GM12878 (cell line): ENCODE data around the gene UBE2E2. TPM values are rescaled to one million over a fixed set of nuclear protein-coding genes. Genes with fewer than 3 reads are reported as not detected.

Experiments used
- ATAC-seq: fragments of 200-7000 bp; cut with Tn5 transposase; 3 replicates; pipeline ENCODE4 v1.9.1; 2020; ENCODE audit warnings: mild to moderate bottlenecking, moderate library complexity
- BruUV-seq: library from RNA; stranded (reverse); fragments of 400-500 nt; replicated peaks from 2 replicates; lab custom pipeline; 2021; lab: Mats Ljungman, UMichigan
- CTCF ChIA-PET: fragments of 300-600 bp; sonication (Branson Sonifier 250); formaldehyde crosslinking; extraction: SDS; loops from one replicate; lab custom pipeline; 2021; ENCODE audit warnings: inconsistent platforms; lab: Yijun Ruan, JAX
- POLR2A ChIA-PET: fragments of 350-600 bp; formaldehyde crosslinking; extraction: SDS; loops from one replicate; lab custom pipeline; 2021; ENCODE audit warnings: inconsistent platforms; lab: Charles Lee
- RAD21 ChIA-PET: fragments of 300-600 bp; sonication (Branson Sonifier 250); formaldehyde crosslinking; loops from one replicate; lab custom pipeline; 2023; ENCODE audit warnings: antibody characterized with exemption; ENCODE audit not compliant: unreplicated experiment; lab: Charles Lee
- SMC1A ChIA-PET: fragments of 300-600 bp; sonication (Branson Sonifier 250); formaldehyde crosslinking; loops from one replicate; lab custom pipeline; 2023; ENCODE audit not compliant: unreplicated experiment, uncharacterized antibody; lab: Charles Lee
- DNase-seq: peaks from one replicate; pipeline ENCODE4 v3.0.0-alpha.2; 2011; ENCODE audit warnings: low read depth, low spot score
- FAIRE-seq: peaks from 3 replicates; lab custom pipeline; 2011; peaks lifted over from hg19 to GRCh38; lab: Jason Lieb, UNC
- H2AFZ ChIP-seq: 2 replicates; pipeline ENCODE4 v1.6.0; 2011; ENCODE audit warnings: low read depth, low read length, control low read depth; ENCODE audit not compliant: control insufficient read depth
- H3K27ac ChIP-seq: 2 replicates; pipeline ENCODE4 v1.5.1; 2011; ENCODE audit warnings: control low read depth; ENCODE audit not compliant: control insufficient read depth, insufficient read depth
- H3K27me3 ChIP-seq, 2 experiments: replicated peaks in 1 of 2; 2 replicates each; pipeline versions ENCODE4 v1.6.0 to v1.6.1; 2011; ENCODE audit warnings: low read length in 1 of 2; ENCODE audit not compliant: control insufficient read depth in 2 of 2, insufficient read depth in 2 of 2
- H3K36me3 ChIP-seq, 2 experiments: 2 replicates each; pipeline ENCODE4 v1.5.1; 2011; ENCODE audit warnings: low read length in 1 of 2; ENCODE audit not compliant: control insufficient read depth in 2 of 2, insufficient read depth in 2 of 2
- H3K4me1 ChIP-seq: 2 replicates; pipeline ENCODE4 v1.6.1; 2011; ENCODE audit warnings: mild to moderate bottlenecking, low read length, moderate library complexity, mixed read lengths; ENCODE audit not compliant: control insufficient read depth, insufficient read depth
- H3K4me2 ChIP-seq: 2 replicates; pipeline ENCODE4 v1.6.0; 2011; ENCODE audit warnings: control low read depth; ENCODE audit not compliant: control insufficient read depth, insufficient read depth
- H3K4me3 ChIP-seq: fragments of 200-600 bp; sonication (generic); 2 replicates; pipeline ENCODE4 v1.5.1; 2016
- H3K79me2 ChIP-seq: 2 replicates; pipeline ENCODE4 v1.6.0; 2011; ENCODE audit warnings: low read length; ENCODE audit not compliant: control insufficient read depth, insufficient read depth
- H3K9ac ChIP-seq: 2 replicates; pipeline ENCODE4 v1.8.0; 2011; ENCODE audit warnings: low read length, control low read depth, mixed read lengths; ENCODE audit not compliant: control insufficient read depth, insufficient read depth
- H3K9me3 ChIP-seq: replicated peaks from 3 replicates; pipeline ENCODE4 v1.5.1; 2011; ENCODE audit warnings: mild to moderate bottlenecking, low read length; ENCODE audit not compliant: control insufficient read depth, insufficient read depth
- H4K20me1 ChIP-seq: 2 replicates; pipeline ENCODE4 v1.6.0; 2011; ENCODE audit not compliant: control insufficient read depth, insufficient read depth
- EP300 ChIP-seq, 2 experiments: fragments of 150-350 bp in 1 of 2; IDR thresholded peaks; 2 replicates each; pipeline ENCODE4 v1.6.1; 2011 to 2012; ENCODE audit warnings: low read depth in 2 of 2, low read length in 2 of 2, borderline replicate concordance in 1 of 2, improper control_type of control experiment in 1 of 2, inconsistent platforms in 1 of 2; ENCODE audit not compliant: control insufficient read depth in 1 of 2
- GATAD2B ChIP-seq: fragments of 450-650 bp; conservative IDR thresholded peaks from 2 replicates; pipeline ENCODE4 v1.6.1; 2017; ENCODE audit warnings: low read depth, mild to moderate bottlenecking, moderate library complexity
- JUNB ChIP-seq: IDR thresholded peaks from 2 replicates; pipeline ENCODE4 v1.6.1; 2016; ENCODE audit warnings: antibody characterized with exemption, mild to moderate bottlenecking
- KAT2A ChIP-seq: conservative IDR thresholded peaks from 2 replicates; pipeline ENCODE4 v1.6.1; 2011; ENCODE audit warnings: low read depth, low read length; ENCODE audit not compliant: control insufficient read depth
- MXI1 ChIP-seq: fragments of 150-350 bp; IDR thresholded peaks from 2 replicates; pipeline ENCODE4 v1.6.1; 2011; ENCODE audit warnings: low read depth, mild to moderate bottlenecking, inconsistent platforms, low read length, improper control_type of control experiment
- MYB ChIP-seq: fragments of 150-350 bp; IDR thresholded peaks from 2 replicates; pipeline ENCODE4 v1.6.1; 2014; ENCODE audit warnings: mild to moderate bottlenecking, low read depth, low read length, borderline replicate concordance
- NFIC ChIP-seq: IDR thresholded peaks from 2 replicates; pipeline ENCODE4 v1.6.1; 2012; ENCODE audit warnings: low read depth, mild to moderate bottlenecking, inconsistent platforms, low read length, moderate library complexity
- RUNX3 ChIP-seq: IDR thresholded peaks from 2 replicates; pipeline ENCODE4 v1.6.1; 2012; ENCODE audit warnings: low read length, inconsistent platforms
- SIN3A ChIP-seq: IDR thresholded peaks from 2 replicates; pipeline ENCODE4 v1.6.1; 2012; ENCODE audit warnings: low read depth, low read length, improper control_type of control experiment
- SP1 ChIP-seq: IDR thresholded peaks from one replicate; pipeline ENCODE4 v1.6.1; 2011; ENCODE audit warnings: low read depth, low read length
- SREBF2 ChIP-seq: IDR thresholded peaks from 2 replicates; pipeline ENCODE4 v1.6.1; 2012; ENCODE audit warnings: mild to moderate bottlenecking, low read length
- SUZ12 ChIP-seq: fragments of 200-600 bp; sonication (generic); IDR thresholded peaks from one replicate; pipeline ENCODE4 v1.6.1; 2018; ENCODE audit warnings: antibody characterized with exemption, mild to moderate bottlenecking; ENCODE audit not compliant: unreplicated experiment
- TBL1XR1 ChIP-seq: IDR thresholded peaks from 2 replicates; pipeline ENCODE4 v1.6.1; 2012; ENCODE audit warnings: low read depth, low read length, improper control_type of control experiment
- ZNF24 ChIP-seq: fragments of 450-650 bp; IDR thresholded peaks from 2 replicates; pipeline ENCODE4 v1.6.1; 2017; ENCODE audit warnings: antibody characterized with exemption, mild to moderate bottlenecking
- WGBS: methylation state at CpG from one replicate; pipeline ENCODE4 v1.1.6; 2016; ENCODE audit warnings: low lambda C conversion rate; ENCODE audit not compliant: insufficient replicate concordance, insufficient coverage; ENCODE audit errors: missing lambda C conversion rate; 5-methylcytosine and 5-hydroxymethylcytosine counted together
- in situ Hi-C: fragments of 300-500 bp; cut with MboI; formaldehyde crosslinking; loops from 9 replicates; pipeline ENCODE4 v1.14.3; 2018; ENCODE audit warnings: mixed read lengths
- intact Hi-C: fragments of 100-400 bp; cut with micrococcal nuclease; formaldehyde crosslinking; loops from one replicate; pipeline ENCODE4 v1.14.2; 2022; ENCODE audit not compliant: unreplicated experiment
- polyA plus RNA-seq, 11 experiments: library from polyadenylated mRNA; depleted of rRNA in 4 of 11; unstranded in 6 of 11; stranded (reverse) in 5 of 11; fragments of >200 nt; fragmentation: Nextera tagmentation in 4 of 11; fragmentation: Illumina TruSeq in 1 of 11; extraction: Ambion mirVana in 4 of 11; extraction: Trizol in 1 of 11; gene quantifications; 1 replicate in 1 of 11; 2 replicates in 10 of 11; pipeline versions ENCODE4 v1.2.1 to v1.2.3, GENCODE V29; 2011 to 2016; ENCODE audit warnings: inconsistent platforms in 2 of 11, missing spikeins in 2 of 11, low read depth in 1 of 11
- total RNA-seq, 4 experiments: library from RNA; depleted of rRNA in 3 of 4; stranded (reverse); fragments of >200 nt in 3 of 4; fragmentation: Illumina TruSeq in 1 of 4; extraction: Trizol in 1 of 4; gene quantifications; 2 replicates each; pipeline versions ENCODE4 v1.2.1 to v1.2.3, GENCODE V29; 2013 to 2021
- TF ChIP-seq, protein P1 (sequence below): fragments of 450-650 bp; IDR thresholded peaks from 2 replicates; pipeline ENCODE4 v1.6.1; 2017; ENCODE audit warnings: mild to moderate bottlenecking, low read depth, inconsistent platforms; ENCODE audit not compliant: poor library complexity, severe bottlenecking
- TF ChIP-seq, protein P2 (sequence below): IDR thresholded peaks from 2 replicates; pipeline ENCODE4 v1.6.1; 2012; ENCODE audit warnings: low read depth, low read length, improper control_type of control experiment

UBE2E2 gene
- total and polyA plus RNA-seq, 10 of the 15 experiments (the other 5 are each of a cell fraction or from before 2014, with no cell fraction given) = 8.7 to 71.0 (median 36.4) TPM

DNA sequence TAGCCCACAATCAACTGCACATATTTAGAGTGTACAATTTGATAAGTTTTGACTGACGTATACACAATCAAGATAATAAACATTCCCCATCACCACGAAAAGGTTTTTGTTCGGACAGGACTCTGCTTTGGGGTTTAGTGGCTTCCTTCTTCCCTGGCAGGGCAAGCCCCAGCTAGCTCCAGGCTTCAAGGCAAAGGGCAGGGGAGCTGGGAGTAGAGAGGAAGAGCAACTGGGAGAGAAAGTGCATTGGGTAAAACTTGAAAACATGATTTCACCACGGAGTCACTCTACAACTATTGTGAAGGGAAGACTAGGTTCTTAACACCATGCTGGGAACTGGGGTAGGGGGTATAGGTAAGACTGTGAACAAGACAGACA lies 417.5 kb downstream of the UBE2E2 start:
- TF ChIP-seq EP300 (IDR thresholded peaks at IDR 0.05; ENCODE audit: borderline replicate concordance in 1 of 2, control insufficient read depth in 1 of 2, low read depth in 2 of 2, low read length in 2 of 2) (no peak), GATAD2B (no peak), MXI1 (no peak), KAT2A (no peak), SP1 (no peak), ZNF24 (no peak)
- TF ChIP-seq, all 136 proteins: peak for 0
- no peaks in the 10 kb centered on the region; the same call in 2 of the 3 replicates for H3K9me3 ChIP-seq
- ChIA-PET CTCF (interaction anchor here (0.6 kb wide), 1 partner anchor 86 kb away, joined by 3 read pairs; no protein-coding TSS in a partner anchor), SMC1A (interaction anchor here (1.6 kb wide), 1 partner anchor 17 kb away, joined by 4 read pairs; no protein-coding TSS in a partner anchor), RAD21 (no interaction called here), POLR2A (no interaction called here)
- H2AFZ ChIP-seq = no peak overlapping the region
- no peak overlapping the region for H3K9ac ChIP-seq
- H3K4me2 ChIP-seq = no peak overlapping the region
- H3K27me3 ChIP-seq = no peaks in the 10 kb centered on the region
- H4K20me1 ChIP-seq = no peaks in the 10 kb centered on the region
- in situ Hi-C loops = no loop called here
- no TSS peak for BruUV-seq
- ATAC-seq (no peak), FAIRE-seq (no peak), DNase-seq (no peak)
- 59% methylated on average over 4 of the region's 4 CpGs for WGBS
- no peak overlapping the region for H3K4me3 ChIP-seq
- H3K27ac ChIP-seq = no peak overlapping the region
- H3K4me1 ChIP-seq = no peaks in the 10 kb centered on the region
- no peaks in the 10 kb centered on the region for H3K36me3 ChIP-seq
- H3K79me2 ChIP-seq = no peaks in the 10 kb centered on the region
- intact Hi-C loops = no loop called here

DNA sequence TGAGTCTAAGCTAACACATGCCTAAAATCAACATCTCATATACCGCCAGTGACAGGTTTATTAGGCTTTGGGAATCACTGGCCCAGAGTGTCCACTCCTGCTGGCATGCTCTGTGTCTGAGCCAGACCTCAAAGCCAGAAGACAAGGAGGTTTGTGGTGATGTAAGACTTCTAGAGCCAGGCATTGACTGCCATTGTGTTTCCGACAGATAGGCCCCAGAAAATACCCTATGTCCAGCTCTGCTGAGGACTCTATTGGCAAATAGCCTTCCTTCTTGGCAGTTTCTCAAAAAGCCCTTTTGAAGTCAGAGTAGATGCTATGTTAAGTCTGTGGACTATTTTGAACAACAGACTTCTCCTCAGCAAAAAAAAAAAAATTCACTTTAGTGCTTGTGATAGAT lies 420.7 kb downstream of the UBE2E2 start:
- in situ Hi-C loops = no loop called here
- POLR2A ChIA-PET = no interaction called here
- SMC1A ChIA-PET = interaction anchor here (0.6 kb wide), 1 partner anchor 18 kb away, joined by 3 read pairs; no protein-coding TSS in a partner anchor
- no peak for TF ChIP-seq TBL1XR1
- TF ChIP-seq SIN3A = no peak
- TF ChIP-seq SREBF2 = no peak
- TF ChIP-seq, protein P1, sequence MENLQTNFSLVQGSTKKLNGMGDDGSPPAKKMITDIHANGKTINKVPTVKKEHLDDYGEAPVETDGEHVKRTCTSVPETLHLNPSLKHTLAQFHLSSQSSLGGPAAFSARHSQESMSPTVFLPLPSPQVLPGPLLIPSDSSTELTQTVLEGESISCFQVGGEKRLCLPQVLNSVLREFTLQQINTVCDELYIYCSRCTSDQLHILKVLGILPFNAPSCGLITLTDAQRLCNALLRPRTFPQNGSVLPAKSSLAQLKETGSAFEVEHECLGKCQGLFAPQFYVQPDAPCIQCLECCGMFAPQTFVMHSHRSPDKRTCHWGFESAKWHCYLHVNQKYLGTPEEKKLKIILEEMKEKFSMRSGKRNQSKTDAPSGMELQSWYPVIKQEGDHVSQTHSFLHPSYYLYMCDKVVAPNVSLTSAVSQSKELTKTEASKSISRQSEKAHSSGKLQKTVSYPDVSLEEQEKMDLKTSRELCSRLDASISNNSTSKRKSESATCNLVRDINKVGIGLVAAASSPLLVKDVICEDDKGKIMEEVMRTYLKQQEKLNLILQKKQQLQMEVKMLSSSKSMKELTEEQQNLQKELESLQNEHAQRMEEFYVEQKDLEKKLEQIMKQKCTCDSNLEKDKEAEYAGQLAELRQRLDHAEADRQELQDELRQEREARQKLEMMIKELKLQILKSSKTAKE = no peak
- TF ChIP-seq, protein P2, sequence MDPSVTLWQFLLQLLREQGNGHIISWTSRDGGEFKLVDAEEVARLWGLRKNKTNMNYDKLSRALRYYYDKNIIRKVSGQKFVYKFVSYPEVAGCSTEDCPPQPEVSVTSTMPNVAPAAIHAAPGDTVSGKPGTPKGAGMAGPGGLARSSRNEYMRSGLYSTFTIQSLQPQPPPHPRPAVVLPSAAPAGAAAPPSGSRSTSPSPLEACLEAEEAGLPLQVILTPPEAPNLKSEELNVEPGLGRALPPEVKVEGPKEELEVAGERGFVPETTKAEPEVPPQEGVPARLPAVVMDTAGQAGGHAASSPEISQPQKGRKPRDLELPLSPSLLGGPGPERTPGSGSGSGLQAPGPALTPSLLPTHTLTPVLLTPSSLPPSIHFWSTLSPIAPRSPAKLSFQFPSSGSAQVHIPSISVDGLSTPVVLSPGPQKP = no peak
- no peak for TF ChIP-seq JUNB
- no peak for TF ChIP-seq SUZ12
- no peak for TF ChIP-seq NFIC
- no peak for TF ChIP-seq MYB
- TF ChIP-seq RUNX3 = no peak

More for the DNA sequence above, 420.7 kb downstream of the UBE2E2 start:
- CTCF ChIA-PET = interaction anchor here (0.6 kb wide), 1 partner anchor 109 kb away, joined by 4 read pairs; no protein-coding TSS in a partner anchor
- no TSS peak for BruUV-seq
- H3K9me3 ChIP-seq = no peaks in the 10 kb centered on the region; the same call in 2 of the 3 replicates
- RAD21 ChIA-PET = interaction anchor here (0.7 kb wide), 1 partner anchor 291 kb away, joined by 3 read pairs; no protein-coding TSS in a partner anchor
- H3K4me3 ChIP-seq = no peak overlapping the region
- FAIRE-seq = no peak
- H3K9ac ChIP-seq = no peak overlapping the region
- H3K79me2 ChIP-seq = no peaks in the 10 kb centered on the region
- no peak overlapping the region for H3K4me2 ChIP-seq
- no peaks in the 10 kb centered on the region for H4K20me1 ChIP-seq
- no peak for DNase-seq
- H3K36me3 ChIP-seq = no peaks in the 10 kb centered on the region
- intact Hi-C loops = no loop called here
- no peak overlapping the region for H2AFZ ChIP-seq
- H3K27me3 ChIP-seq = no peaks in the 10 kb centered on the region
- no peak overlapping the region for H3K27ac ChIP-seq
- ATAC-seq = no peak
- H3K4me1 ChIP-seq = no peaks in the 10 kb centered on the region
- WGBS = 100% methylated on average over 2 of the region's 2 CpGs
